OCI-LY1 (cell line): Measurements from ENCODE around the gene TOM1.

Experiments used
- H2AFZ ChIP-seq: fragments of 200-600 bp; sonication (generic), shearing (Covaris generic); 2 replicates; pipeline ENCODE4 v1.6.0; 2014; ENCODE audit warnings: antibody characterized with exemption, mild to moderate bottlenecking, low read length
- H3F3A ChIP-seq: fragments of 200-600 bp; sonication (generic), shearing (Covaris generic); 2 replicates; pipeline ENCODE4 v1.6.0; 2014; ENCODE audit warnings: mild to moderate bottlenecking, antibody characterized with exemption, low read length, moderate library complexity; ENCODE audit not compliant: insufficient read depth
- H3K27ac ChIP-seq: fragments of 200-600 bp; sonication (generic); 2 replicates; pipeline ENCODE4 v1.5.1; 2014; ENCODE audit warnings: low read length, mixed run types, mild to moderate bottlenecking, low read depth; ENCODE audit not compliant: poor library complexity, severe bottlenecking
- H3K27me3 ChIP-seq: fragments of 200-600 bp; sonication (generic); 2 replicates; pipeline ENCODE4 v1.6.0; 2014; ENCODE audit warnings: antibody characterized with exemption, mild to moderate bottlenecking, low read length, moderate library complexity; ENCODE audit not compliant: insufficient read depth
- H3K36me3 ChIP-seq: fragments of 200-600 bp; sonication (generic); 2 replicates; pipeline ENCODE4 v1.6.1; 2014; ENCODE audit warnings: mild to moderate bottlenecking, antibody characterized with exemption, low read length, moderate library complexity, mixed read lengths; ENCODE audit not compliant: insufficient read depth
- H3K4me1 ChIP-seq: fragments of 200-600 bp; sonication (generic); 2 replicates; pipeline ENCODE4 v1.5.1; 2014; ENCODE audit warnings: mild to moderate bottlenecking, low read length, moderate library complexity; ENCODE audit not compliant: insufficient read depth, severe bottlenecking
- H3K4me2 ChIP-seq: fragments of 200-600 bp; sonication (generic), shearing (Covaris generic); 2 replicates; pipeline ENCODE4 v1.6.1; 2014; ENCODE audit warnings: low read length
- H3K4me3 ChIP-seq: fragments of 200-600 bp; sonication (generic); 2 replicates; pipeline ENCODE4 v1.5.1; 2014; ENCODE audit warnings: low read length, low read depth, mild to moderate bottlenecking, mixed read lengths; ENCODE audit not compliant: poor library complexity, severe bottlenecking
- H3K79me2 ChIP-seq: fragments of 200-600 bp; shearing (Covaris generic); 2 replicates; pipeline ENCODE4 v1.6.1; 2016; ENCODE audit warnings: mixed run types, low read length, mixed read lengths; ENCODE audit not compliant: insufficient read depth
- H3K9ac ChIP-seq: fragments of 200-600 bp; sonication (generic), shearing (Covaris generic); 2 replicates; pipeline ENCODE4 v1.6.1; 2014; ENCODE audit warnings: mild to moderate bottlenecking, low read length, mixed read lengths
- H3K9me2 ChIP-seq: fragments of 200-600 bp; sonication (generic), shearing (Covaris generic); 2 replicates; pipeline ENCODE4 v1.6.1; 2014; ENCODE audit warnings: low read depth, mild to moderate bottlenecking, low read length, mixed read lengths
- H3K9me3 ChIP-seq: fragments of 200-600 bp; shearing (Covaris generic); 2 replicates; pipeline ENCODE4 v1.6.1; 2014; ENCODE audit warnings: low read length, mixed read lengths
- H4K20me1 ChIP-seq: fragments of 200-600 bp; sonication (generic), shearing (Covaris generic); 2 replicates; pipeline ENCODE4 v1.6.0; 2016; ENCODE audit warnings: mild to moderate bottlenecking, low read length; ENCODE audit not compliant: insufficient read depth
- EZH2 ChIP-seq: fragments of 200-600 bp; sonication (generic), shearing (Covaris generic); IDR thresholded peaks from 2 replicates; pipeline ENCODE4 v1.8.0; 2017; ENCODE audit warnings: borderline replicate concordance, mixed run types, mild to moderate bottlenecking, antibody characterized with exemption, low read length, moderate library complexity, mixed read lengths
- TF ChIP-seq, protein P1 (sequence below): fragments of 200-600 bp; sonication (generic), shearing (Covaris generic); IDR thresholded peaks from 2 replicates; pipeline ENCODE4 v1.5.1; 2017; ENCODE audit warnings: mild to moderate bottlenecking, antibody characterized with exemption, low read length, moderate library complexity, mixed read lengths

TOM1 gene

GRCh38 chr22:35274154-35274871 is 25.4 kb upstream of the TOM1 start:
- Histone ChIP-seq H4K20me1 (no peaks in the 10 kb centered on the region), H2AFZ (no peak overlapping the region), H3K9ac (no peak overlapping the region), H3K27me3 (no peaks in the 10 kb centered on the region), H3K4me3 (no peak overlapping the region), H3K36me3 (peaks cover 86% of the 10 kb centered on the region), H3K4me1 (no peaks in the 10 kb centered on the region), H3F3A (no peaks in the 10 kb centered on the region), H3K79me2 (0 out of 2 replicates have a peak, but pooled peaks cover 5% of the 10 kb centered on the region), H3K4me2 (no peak overlapping the region), H3K27ac (no peak overlapping the region), H3K9me3 (no peaks in the 10 kb centered on the region), H3K9me2 (no peaks in the 10 kb centered on the region)
- no peak for TF ChIP-seq EZH2
- TF ChIP-seq, protein P1, sequence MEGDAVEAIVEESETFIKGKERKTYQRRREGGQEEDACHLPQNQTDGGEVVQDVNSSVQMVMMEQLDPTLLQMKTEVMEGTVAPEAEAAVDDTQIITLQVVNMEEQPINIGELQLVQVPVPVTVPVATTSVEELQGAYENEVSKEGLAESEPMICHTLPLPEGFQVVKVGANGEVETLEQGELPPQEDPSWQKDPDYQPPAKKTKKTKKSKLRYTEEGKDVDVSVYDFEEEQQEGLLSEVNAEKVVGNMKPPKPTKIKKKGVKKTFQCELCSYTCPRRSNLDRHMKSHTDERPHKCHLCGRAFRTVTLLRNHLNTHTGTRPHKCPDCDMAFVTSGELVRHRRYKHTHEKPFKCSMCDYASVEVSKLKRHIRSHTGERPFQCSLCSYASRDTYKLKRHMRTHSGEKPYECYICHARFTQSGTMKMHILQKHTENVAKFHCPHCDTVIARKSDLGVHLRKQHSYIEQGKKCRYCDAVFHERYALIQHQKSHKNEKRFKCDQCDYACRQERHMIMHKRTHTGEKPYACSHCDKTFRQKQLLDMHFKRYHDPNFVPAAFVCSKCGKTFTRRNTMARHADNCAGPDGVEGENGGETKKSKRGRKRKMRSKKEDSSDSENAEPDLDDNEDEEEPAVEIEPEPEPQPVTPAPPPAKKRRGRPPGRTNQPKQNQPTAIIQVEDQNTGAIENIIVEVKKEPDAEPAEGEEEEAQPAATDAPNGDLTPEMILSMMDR: no peak

GRCh38 chr22:35275580-35275979 is 24.1 kb upstream of the TOM1 start:
- no peaks in the 10 kb centered on the region for H4K20me1 ChIP-seq
- H3K9me3 ChIP-seq: no peaks in the 10 kb centered on the region
- H3K36me3 ChIP-seq: peaks cover 83% of the 10 kb centered on the region
- no peaks in the 10 kb centered on the region for H3K9me2 ChIP-seq
- H2AFZ ChIP-seq: no peak overlapping the region
- no peak for TF ChIP-seq EZH2
- TF ChIP-seq, protein P1: no peak
- no peaks in the 10 kb centered on the region for H3K27me3 ChIP-seq
- no peaks in the 10 kb centered on the region for H3K4me1 ChIP-seq
- 0 out of 2 replicates have a peak, but pooled peaks cover 5% of the 10 kb centered on the region for H3K79me2 ChIP-seq
- no peaks in the 10 kb centered on the region for H3F3A ChIP-seq
- no peak overlapping the region for H3K4me2 ChIP-seq
- no peak overlapping the region for H3K4me3 ChIP-seq
- no peak overlapping the region for H3K27ac ChIP-seq
- H3K9ac ChIP-seq: no peak overlapping the region

DNA sequence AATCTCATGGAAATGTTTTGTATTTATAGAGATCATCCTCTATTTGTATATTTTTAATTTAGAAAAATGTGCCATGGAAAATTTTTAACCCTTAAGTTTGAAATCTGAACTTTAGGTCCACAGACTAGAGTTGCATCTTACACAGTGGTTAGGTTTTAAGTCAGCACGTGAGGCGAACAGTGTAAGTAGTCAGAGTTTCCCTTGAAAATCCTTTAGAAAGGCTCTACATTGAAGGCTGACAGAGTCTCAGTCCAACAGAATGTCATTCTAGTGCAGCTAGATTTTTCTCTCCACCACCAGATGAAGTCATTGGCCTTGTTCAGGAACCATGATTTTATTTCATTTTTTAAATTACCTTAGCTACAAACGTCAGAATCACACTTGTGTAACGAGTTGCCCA is 23.7 kb upstream of the TOM1 start:
- Histone ChIP-seq H3K36me3 (peaks cover 83% of the 10 kb centered on the region), H3K4me3 (no peak overlapping the region), H3K27me3 (no peaks in the 10 kb centered on the region), H3F3A (no peaks in the 10 kb centered on the region), H3K9me3 (no peaks in the 10 kb centered on the region), H3K9me2 (no peaks in the 10 kb centered on the region), H3K9ac (no peak overlapping the region), H3K79me2 (peaks cover 5% of the 10 kb centered on the region; the same call in 1 of the 2 replicates), H3K4me2 (no peak overlapping the region), H3K4me1 (no peaks in the 10 kb centered on the region), H2AFZ (no peak overlapping the region), H4K20me1 (no peaks in the 10 kb centered on the region), H3K27ac (no peak overlapping the region)
- TF ChIP-seq EZH2: no peak
- TF ChIP-seq, protein P1: no peak
